GM23338 (cell line): ENCODE data around the gene MMAB. TPM values are rescaled to one million over a fixed set of nuclear protein-coding genes. Genes with fewer than 3 reads are reported as not detected.

ENCODE experiments used
- ATAC-seq: fragments of 200-7000 bp; cut with Tn5 transposase; 3 replicates; pipeline ENCODE4 v1.9.1; 2020
- DNase-seq: peaks from one replicate; pipeline ENCODE4 v3.0.0-alpha.2; 2015; ENCODE audit warnings: low spot score
- H2AFZ ChIP-seq: fragments of 200-600 bp; sonication (generic); 2 replicates; pipeline ENCODE4 v1.8.0; 2016; ENCODE audit warnings: antibody characterized with exemption, mild to moderate bottlenecking, moderate library complexity
- H3F3A ChIP-seq: fragments of 200-600 bp; sonication (generic); replicated peaks from 2 replicates; pipeline ENCODE4 v1.8.0; 2017; ENCODE audit warnings: antibody characterized with exemption, mixed run types, low read depth
- H3K27ac ChIP-seq: fragments of 200-600 bp; sonication (generic); 2 replicates; pipeline ENCODE4 v1.6.1; 2016; ENCODE audit warnings: low read depth
- H3K27me3 ChIP-seq: fragments of 200-600 bp; sonication (generic); 2 replicates; pipeline ENCODE4 v1.8.0; 2016; ENCODE audit warnings: mild to moderate bottlenecking, mixed run types, moderate library complexity; ENCODE audit not compliant: insufficient read depth
- H3K36me3 ChIP-seq: fragments of 200-600 bp; sonication (generic); 2 replicates; pipeline ENCODE4 v1.8.0; 2016; ENCODE audit warnings: mild to moderate bottlenecking; ENCODE audit not compliant: insufficient read depth
- H3K4me1 ChIP-seq: fragments of 200-600 bp; sonication (generic); 2 replicates; pipeline ENCODE4 v1.8.0; 2016; ENCODE audit warnings: mild to moderate bottlenecking, moderate library complexity; ENCODE audit not compliant: insufficient read depth
- H3K4me2 ChIP-seq: fragments of 200-600 bp; sonication (generic); 2 replicates; pipeline ENCODE4 v1.7.1; 2017; ENCODE audit warnings: mixed run types
- H3K4me3 ChIP-seq: fragments of 200-600 bp; sonication (generic); 2 replicates; pipeline ENCODE4 v1.6.1; 2016; ENCODE audit warnings: mixed run types
- H3K79me2 ChIP-seq: fragments of 200-600 bp; sonication (generic); replicated peaks from 2 replicates; pipeline ENCODE4 v1.8.0; 2017; ENCODE audit warnings: mild to moderate bottlenecking; ENCODE audit not compliant: insufficient read depth
- H3K9me2 ChIP-seq: fragments of 200-600 bp; sonication (generic); 2 replicates; pipeline ENCODE4 v1.8.0; 2017; ENCODE audit not compliant: insufficient read depth
- H4K20me1 ChIP-seq: fragments of 200-600 bp; sonication (generic); replicated peaks from 2 replicates; pipeline ENCODE4 v1.8.0; 2017; ENCODE audit warnings: mild to moderate bottlenecking; ENCODE audit not compliant: insufficient read depth
- H3K27ac Mint-ChIP-seq: 2 replicates; pipeline ENCODE4 v1.8.0; 2020; ENCODE audit warnings: inconsistent platforms, mild to moderate bottlenecking, moderate library complexity, mixed read lengths
- H3K27me3 Mint-ChIP-seq: 3 replicates; pipeline ENCODE4 v1.8.0; 2022; ENCODE audit warnings: low read depth, mild to moderate bottlenecking, moderate library complexity, mixed read lengths, inconsistent platforms; ENCODE audit not compliant: insufficient read depth, poor library complexity
- H3K36me3 Mint-ChIP-seq: 3 replicates; pipeline ENCODE4 v1.8.0; 2021; ENCODE audit warnings: low read depth, mild to moderate bottlenecking, inconsistent platforms, moderate library complexity, mixed read lengths
- H3K4me1 Mint-ChIP-seq: 3 replicates; pipeline ENCODE4 v1.8.0; 2020; ENCODE audit warnings: mild to moderate bottlenecking, inconsistent platforms, mixed read lengths
- H3K4me3 Mint-ChIP-seq: 3 replicates; pipeline ENCODE4 v1.8.0; 2021; ENCODE audit warnings: moderate library complexity, mild to moderate bottlenecking, inconsistent platforms, mixed read lengths
- H3K9me3 Mint-ChIP-seq: 3 replicates; pipeline ENCODE4 v1.8.0; 2020; ENCODE audit warnings: moderate library complexity, mild to moderate bottlenecking, inconsistent platforms, mixed read lengths
- CREB1 ChIP-seq: fragments of 250-450 bp; sonication (Bioruptor Pico); IDR thresholded peaks from 2 replicates; pipeline ENCODE4 v1.5.0; 2020; ENCODE audit warnings: low read depth, mild to moderate bottlenecking, moderate library complexity
- EZH2 ChIP-seq: fragments of 200-600 bp; sonication (generic); IDR thresholded peaks from one replicate; pipeline ENCODE4 v1.8.0; 2017; ENCODE audit warnings: antibody characterized with exemption, mild to moderate bottlenecking, low read depth; ENCODE audit not compliant: unreplicated experiment
- EZH2phosphoT487 ChIP-seq: fragments of 200-600 bp; sonication (generic); IDR thresholded peaks from one replicate; pipeline ENCODE4 v1.8.1; 2018; ENCODE audit warnings: antibody characterized with exemption; ENCODE audit not compliant: unreplicated experiment
- NANOG ChIP-seq: IDR thresholded peaks from 2 replicates; pipeline ENCODE4 v1.6.1; 2016; ENCODE audit warnings: antibody characterized with exemption, borderline replicate concordance
- STAT1 ChIP-seq: IDR thresholded peaks from one replicate; pipeline ENCODE4 v1.6.1; 2016; ENCODE audit warnings: antibody characterized with exemption; ENCODE audit not compliant: unreplicated experiment
- ZNF114 ChIP-seq: fragments of 250-450 bp; sonication (Bioruptor Pico); IDR thresholded peaks from 2 replicates; pipeline ENCODE4 v1.5.0; 2020; ENCODE audit warnings: mild to moderate bottlenecking, moderate library complexity
- ZNF331 ChIP-seq: fragments of 250-450 bp; sonication (Bioruptor Pico); IDR thresholded peaks from 2 replicates; pipeline ENCODE4 v1.5.0; 2020; ENCODE audit warnings: low read depth, mild to moderate bottlenecking, moderate library complexity
- polyA plus RNA-seq: library from polyadenylated mRNA; unstranded; fragments of >200 nt; fragmentation: Nextera tagmentation; extraction: Ambion mirVana; gene quantifications from 2 replicates; pipeline ENCODE4 v1.2.1, GENCODE V29; 2016
- total RNA-seq: library from RNA; depleted of rRNA; stranded (reverse); fragments of >200 nt; shearing (Covaris generic); gene quantifications from 2 replicates; pipeline ENCODE4 v1.2.3, GENCODE V29; 2014
- TF ChIP-seq, protein P1 (sequence below): IDR thresholded peaks from 2 replicates; pipeline ENCODE4 v1.6.1; 2016; ENCODE audit warnings: antibody characterized with exemption
- TF ChIP-seq, protein P2 (sequence below): fragments of 250-450 bp; sonication (Bioruptor Pico); IDR thresholded peaks from 2 replicates; pipeline ENCODE4 v1.5.0; 2020; ENCODE audit warnings: mild to moderate bottlenecking, moderate library complexity

The MMAB gene
- total and polyA plus RNA-seq, 2 experiments from 2014 or later = 24.7 to 38.5 TPM

DNA sequence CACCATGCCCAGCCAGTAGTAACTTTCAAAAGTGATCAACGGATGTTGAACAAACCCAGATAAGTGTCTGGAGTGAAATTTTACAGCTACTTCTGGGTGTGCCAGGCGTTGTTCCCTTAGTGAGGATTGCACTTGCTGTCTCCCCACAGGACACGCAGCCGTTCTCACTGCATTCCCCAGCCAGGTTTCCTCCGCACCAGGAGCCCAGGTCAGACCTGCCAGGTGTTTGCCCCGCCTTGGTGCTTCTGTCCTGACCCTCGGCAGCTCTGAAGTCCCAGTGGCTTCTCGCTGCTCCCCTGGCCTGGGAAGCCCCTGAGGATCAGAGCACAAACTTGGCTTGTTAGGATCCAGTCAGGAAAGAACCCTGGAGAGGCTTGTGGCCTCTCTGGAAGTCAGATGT, 36.2 kb downstream of the MMAB start:
- Histone ChIP-seq H4K20me1 (no peaks in the 10 kb centered on the region), H3K27ac (no peak overlapping the region)
- H3K27ac Mint-ChIP-seq = no peak overlapping the region

More for the DNA sequence above, 36.2 kb downstream of the MMAB start:
- no peak overlapping the region for H3K4me3 ChIP-seq
- no peak overlapping the region for H3K4me2 ChIP-seq
- no peaks in the 10 kb centered on the region for H3F3A ChIP-seq
- H3K4me3 Mint-ChIP-seq = no peak overlapping the region
- no peaks in the 10 kb centered on the region for H3K36me3 ChIP-seq
- no peaks in the 10 kb centered on the region for H3K9me3 Mint-ChIP-seq
- H3K27me3 Mint-ChIP-seq = peaks cover 21% of the 10 kb centered on the region
- H3K36me3 Mint-ChIP-seq = no peaks in the 10 kb centered on the region; the same call in 2 of the 3 replicates
- no peaks in the 10 kb centered on the region for H3K9me2 ChIP-seq
- no peaks in the 10 kb centered on the region for H3K79me2 ChIP-seq
- no peaks in the 10 kb centered on the region for H3K4me1 ChIP-seq
- H3K4me1 Mint-ChIP-seq = no peaks in the 10 kb centered on the region
- no peak for DNase-seq
- TF ChIP-seq STAT1 (no peak), NANOG (no peak), ZNF114 (CRISPR knock-in tag) (no peak), ZNF331 (CRISPR knock-in tag) (no peak), CREB1 (CRISPR knock-in tag) (no peak), EZH2 (no peak), EZH2phosphoT487 (no peak)
- TF ChIP-seq, protein P1, sequence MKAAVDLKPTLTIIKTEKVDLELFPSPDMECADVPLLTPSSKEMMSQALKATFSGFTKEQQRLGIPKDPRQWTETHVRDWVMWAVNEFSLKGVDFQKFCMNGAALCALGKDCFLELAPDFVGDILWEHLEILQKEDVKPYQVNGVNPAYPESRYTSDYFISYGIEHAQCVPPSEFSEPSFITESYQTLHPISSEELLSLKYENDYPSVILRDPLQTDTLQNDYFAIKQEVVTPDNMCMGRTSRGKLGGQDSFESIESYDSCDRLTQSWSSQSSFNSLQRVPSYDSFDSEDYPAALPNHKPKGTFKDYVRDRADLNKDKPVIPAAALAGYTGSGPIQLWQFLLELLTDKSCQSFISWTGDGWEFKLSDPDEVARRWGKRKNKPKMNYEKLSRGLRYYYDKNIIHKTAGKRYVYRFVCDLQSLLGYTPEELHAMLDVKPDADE = no peak
- TF ChIP-seq, protein P2, sequence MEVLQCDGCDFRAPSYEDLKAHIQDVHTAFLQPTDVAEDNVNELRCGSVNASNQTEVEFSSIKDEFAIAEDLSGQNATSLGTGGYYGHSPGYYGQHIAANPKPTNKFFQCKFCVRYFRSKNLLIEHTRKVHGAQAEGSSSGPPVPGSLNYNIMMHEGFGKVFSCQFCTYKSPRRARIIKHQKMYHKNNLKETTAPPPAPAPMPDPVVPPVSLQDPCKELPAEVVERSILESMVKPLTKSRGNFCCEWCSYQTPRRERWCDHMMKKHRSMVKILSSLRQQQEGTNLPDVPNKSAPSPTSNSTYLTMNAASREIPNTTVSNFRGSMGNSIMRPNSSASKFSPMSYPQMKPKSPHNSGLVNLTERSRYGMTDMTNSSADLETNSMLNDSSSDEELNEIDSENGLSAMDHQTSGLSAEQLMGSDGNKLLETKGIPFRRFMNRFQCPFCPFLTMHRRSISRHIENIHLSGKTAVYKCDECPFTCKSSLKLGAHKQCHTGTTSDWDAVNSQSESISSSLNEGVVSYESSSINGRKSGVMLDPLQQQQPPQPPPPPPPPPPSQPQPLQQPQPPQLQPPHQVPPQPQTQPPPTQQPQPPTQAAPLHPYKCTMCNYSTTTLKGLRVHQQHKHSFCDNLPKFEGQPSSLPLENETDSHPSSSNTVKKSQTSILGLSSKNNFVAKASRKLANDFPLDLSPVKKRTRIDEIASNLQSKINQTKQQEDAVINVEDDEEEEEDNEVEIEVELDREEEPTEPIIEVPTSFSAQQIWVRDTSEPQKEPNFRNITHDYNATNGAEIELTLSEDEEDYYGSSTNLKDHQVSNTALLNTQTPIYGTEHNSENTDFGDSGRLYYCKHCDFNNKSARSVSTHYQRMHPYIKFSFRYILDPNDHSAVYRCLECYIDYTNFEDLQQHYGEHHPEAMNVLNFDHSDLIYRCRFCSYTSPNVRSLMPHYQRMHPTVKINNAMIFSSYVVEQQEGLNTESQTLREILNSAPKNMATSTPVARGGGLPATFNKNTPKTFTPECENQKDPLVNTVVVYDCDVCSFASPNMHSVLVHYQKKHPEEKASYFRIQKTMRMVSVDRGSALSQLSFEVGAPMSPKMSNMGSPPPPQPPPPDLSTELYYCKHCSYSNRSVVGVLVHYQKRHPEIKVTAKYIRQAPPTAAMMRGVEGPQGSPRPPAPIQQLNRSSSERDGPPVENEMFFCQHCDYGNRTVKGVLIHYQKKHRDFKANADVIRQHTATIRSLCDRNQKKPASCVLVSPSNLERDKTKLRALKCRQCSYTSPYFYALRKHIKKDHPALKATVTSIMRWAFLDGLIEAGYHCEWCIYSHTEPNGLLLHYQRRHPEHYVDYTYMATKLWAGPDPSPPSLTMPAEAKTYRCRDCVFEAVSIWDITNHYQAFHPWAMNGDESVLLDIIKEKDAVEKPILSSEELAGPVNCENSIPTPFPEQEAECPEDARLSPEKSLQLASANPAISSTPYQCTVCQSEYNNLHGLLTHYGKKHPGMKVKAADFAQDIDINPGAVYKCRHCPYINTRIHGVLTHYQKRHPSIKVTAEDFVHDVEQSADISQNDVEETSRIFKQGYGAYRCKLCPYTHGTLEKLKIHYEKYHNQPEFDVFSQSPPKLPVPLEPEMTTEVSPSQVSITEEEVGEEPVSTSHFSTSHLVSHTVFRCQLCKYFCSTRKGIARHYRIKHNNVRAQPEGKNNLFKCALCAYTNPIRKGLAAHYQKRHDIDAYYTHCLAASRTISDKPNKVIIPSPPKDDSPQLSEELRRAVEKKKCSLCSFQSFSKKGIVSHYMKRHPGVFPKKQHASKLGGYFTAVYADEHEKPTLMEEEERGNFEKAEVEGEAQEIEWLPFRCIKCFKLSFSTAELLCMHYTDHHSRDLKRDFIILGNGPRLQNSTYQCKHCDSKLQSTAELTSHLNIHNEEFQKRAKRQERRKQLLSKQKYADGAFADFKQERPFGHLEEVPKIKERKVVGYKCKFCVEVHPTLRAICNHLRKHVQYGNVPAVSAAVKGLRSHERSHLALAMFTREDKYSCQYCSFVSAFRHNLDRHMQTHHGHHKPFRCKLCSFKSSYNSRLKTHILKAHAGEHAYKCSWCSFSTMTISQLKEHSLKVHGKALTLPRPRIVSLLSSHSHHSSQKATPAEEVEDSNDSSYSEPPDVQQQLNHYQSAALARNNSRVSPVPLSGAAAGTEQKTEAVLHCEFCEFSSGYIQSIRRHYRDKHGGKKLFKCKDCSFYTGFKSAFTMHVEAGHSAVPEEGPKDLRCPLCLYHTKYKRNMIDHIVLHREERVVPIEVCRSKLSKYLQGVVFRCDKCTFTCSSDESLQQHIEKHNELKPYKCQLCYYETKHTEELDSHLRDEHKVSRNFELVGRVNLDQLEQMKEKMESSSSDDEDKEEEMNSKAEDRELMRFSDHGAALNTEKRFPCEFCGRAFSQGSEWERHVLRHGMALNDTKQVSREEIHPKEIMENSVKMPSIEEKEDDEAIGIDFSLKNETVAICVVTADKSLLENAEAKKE (CRISPR knock-in tag) = no peak
- H3K27me3 ChIP-seq = no peaks in the 10 kb centered on the region
- ATAC-seq = no peak
- no peak overlapping the region for H2AFZ ChIP-seq
